ENCODE measurements around the gene OPCML.

Gene OPCML

GRCh38 chr11:132822276-132822675, 710.0 kb downstream of the OPCML start:
- no peak for DNase-seq

- DNase-seq: no peak
Observed at GRCh38 chr11:132821499-132821898, 710.8 kb downstream of the OPCML start.

GRCh38 chr11:132821014-132821413, 711.3 kb downstream of the OPCML start:
- DNase-seq: no peak

GRCh38 chr11:132818951-132819350, 713.4 kb downstream of the OPCML start:
- DNase-seq: no peak

- DNase-seq: no peak
Observed at GRCh38 chr11:132817387-132817786, 714.9 kb downstream of the OPCML start.

DNA sequence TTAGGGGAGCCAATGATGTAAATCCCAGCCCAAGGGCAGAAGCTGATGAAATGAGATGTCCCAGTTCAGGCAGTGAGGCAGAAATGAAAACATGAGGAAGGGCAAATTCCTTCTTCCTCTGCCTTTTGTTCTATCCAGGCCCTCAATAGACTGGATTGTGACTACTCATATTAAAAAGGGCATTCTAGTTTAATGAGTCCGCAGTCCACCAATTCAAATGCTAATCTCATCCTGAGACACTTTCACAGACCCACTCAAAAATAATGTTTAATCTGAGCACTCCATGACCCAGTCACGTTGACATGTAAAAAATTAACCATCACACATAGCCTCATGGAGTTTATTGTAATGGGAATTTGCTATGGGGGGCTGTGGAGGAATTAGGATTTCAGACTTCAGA, 717.9 kb downstream of the OPCML start:
- DNase-seq: no peak

GRCh38 chr11:132811649-132812048, 720.7 kb downstream of the OPCML start:
- DNase-seq: no peak

DNA sequence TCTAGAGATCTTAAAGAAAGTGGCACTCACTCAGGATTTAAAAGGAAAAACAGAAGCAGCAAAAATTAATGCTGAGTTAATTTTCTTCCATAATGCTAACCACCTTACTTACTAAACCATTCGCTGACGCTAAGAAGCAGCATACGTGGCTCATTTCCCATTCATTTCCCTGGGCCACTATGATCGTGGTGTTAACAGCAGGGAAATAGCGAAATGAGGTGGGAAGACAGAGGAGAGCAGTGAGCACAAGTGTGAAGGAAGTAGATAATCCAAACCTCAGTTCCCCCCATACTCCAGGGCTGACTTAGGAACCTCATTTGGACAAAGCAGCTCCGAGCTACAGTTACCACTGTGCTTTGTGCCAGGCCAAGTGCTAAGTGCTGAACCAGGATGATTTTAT, 723.2 kb downstream of the OPCML start:
- DNase-seq: no peak

DNA sequence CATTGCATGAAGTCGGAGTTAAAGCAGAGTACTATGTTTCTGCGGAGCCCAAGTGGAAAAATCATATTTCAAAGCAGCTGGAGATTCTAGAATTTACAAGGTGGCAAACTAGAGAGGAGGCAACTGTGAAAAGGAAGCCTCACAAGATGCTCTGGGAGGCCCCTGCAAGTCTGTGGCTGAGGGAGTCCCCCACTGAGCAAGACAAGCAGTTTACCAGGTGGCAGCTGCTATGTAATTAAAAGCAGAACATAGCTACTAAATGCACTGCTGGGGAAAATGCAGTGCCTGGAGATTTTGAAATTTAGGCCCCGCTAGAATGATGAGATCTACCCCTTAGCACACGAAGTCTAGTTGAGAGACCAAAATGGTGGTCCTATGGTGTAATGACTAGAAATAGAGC, 728.0 kb downstream of the OPCML start:
- no peak for DNase-seq

- DNase-seq: no peak
Observed at GRCh38 chr11:132803436-132803835, 728.9 kb downstream of the OPCML start.

DNA sequence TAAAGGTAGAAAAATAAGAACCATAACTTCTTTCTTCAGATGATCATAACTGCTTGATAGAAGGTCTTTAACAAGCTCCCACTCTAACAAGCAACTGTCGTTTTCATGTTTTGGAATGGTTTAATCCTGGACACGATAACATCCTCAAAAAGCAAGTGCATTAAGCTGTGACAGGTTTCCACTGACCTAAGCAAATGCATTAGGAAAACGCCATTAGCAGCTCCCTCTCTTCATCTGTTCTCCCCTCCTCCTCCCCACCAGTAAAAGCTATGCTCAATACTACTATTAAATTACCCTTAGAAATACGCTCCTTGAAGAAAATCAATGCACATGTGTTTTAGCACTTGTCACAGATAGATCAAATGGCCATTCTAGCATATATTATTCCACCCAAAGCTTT, 729.4 kb downstream of the OPCML start:
- DNase-seq: no peak

DNA sequence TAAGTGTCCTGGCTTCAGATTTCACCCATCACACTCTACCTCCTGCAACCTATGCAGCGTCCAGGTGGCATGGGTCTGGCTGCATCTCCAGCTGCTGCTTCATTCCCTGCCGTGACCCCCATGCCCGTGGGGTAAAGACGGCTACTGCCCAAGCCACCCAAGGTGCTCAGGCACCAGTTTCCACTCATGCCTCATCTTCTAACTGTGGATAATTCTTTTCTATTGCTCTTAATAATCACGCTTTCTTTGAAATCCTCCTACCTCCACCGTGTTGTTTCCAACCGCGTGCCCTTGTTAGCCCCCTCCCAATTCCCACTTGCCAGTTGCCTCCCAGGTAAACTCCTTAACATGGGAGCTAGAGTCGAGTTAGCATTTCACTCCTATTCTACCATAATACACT, 738.5 kb downstream of the OPCML start:
- no peak for DNase-seq

DNA sequence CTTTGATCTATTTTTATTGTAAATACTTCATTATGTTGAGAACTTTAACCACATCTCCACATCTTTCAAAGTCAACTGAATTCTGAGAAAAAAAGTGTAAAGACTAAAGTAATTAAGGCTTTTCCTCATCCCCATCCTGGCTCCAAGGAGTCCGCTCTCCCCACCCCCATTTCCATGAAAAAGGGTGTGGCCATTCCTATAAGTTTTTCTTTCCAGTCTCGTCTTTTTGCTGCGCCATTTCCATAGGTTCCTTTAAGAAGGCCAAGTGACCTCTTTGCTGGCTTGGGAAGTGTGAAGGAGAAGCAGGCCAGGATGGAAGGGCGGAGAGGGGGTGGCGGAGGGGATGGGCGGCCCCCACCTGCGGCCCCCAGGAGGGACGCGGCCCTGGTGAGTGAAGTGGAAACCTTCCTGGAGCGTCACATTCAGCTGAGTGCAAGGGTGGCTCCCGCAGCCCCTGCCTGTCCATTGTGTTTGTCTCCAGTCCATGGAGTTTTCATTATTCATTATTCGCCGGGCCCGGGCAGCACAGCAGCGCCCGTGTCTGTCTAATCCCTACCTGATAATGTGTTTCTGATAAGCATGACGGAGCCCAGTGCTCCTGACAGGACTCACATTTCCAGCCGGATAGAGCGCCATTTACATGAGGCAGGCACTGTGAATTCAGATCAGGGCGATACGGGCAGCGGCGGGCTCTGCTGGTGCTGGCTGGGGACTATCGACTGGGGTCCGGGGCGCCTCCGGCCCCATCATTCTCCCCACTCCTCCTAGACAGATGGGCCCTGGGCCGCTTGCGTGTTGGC, 739.8 kb downstream of the OPCML start:
- DNase-seq: no peak

DNA sequence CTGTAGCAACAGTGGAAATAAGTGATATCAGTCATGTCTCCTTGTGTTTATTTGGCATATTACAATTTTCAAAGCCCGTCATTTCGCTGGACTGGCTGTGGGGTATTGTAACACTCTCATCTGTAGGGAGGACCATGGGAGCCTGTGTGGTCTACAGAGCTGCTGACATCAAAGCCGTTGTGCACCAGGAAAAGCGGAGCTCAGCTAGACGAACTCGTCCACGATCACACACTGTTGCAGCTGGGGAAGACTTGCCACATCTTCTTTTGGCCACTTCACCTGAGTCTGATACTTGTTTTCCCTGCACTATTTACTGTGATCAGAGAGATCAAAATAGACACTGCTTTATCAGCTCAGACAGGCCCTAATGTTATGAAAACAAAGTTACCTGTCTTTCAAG, 741.3 kb downstream of the OPCML start:
- no peak for DNase-seq

DNA sequence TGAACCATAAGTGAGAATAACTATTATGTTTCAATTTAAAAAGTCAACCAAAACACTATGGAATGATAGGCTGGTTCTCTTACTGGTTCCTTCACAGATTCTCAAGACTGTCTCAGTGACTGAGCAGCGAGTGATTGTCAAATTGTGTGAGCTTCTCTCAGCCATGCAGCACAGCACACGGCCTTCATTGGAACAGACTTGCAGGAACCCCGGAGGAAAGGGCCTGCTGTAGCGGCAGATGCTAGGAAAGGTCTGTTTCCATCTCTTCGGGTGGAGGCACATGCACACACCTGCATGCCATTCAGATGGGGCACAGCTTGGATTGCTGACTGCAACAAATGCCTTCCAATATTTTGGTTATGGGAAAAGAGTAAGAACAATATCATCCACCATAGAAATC, 741.8 kb downstream of the OPCML start:
- DNase-seq: no peak

DNA sequence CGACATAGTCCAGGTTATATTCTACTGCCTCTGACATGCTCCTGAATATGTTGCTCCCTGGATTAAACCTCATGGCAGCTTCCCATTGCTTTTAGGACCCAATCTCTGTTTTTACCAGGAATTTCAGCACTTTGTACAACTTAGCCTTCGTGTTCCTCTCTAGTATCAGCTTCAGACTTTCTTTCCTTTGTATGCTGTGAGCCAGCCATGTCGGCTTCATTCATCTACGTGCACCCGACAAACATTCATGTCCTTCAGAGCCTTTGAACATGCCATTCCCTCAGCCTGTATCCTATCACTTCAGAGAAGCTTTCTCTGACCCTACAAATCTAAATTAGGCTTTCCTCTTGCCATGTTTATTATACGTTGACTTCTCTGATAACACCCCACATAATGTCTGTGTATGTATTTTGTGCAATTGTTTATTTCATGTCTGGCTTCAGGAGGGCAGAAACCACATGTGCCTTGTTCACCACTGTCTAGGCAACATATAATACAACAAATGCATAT, 743.4 kb downstream of the OPCML start:
- DNase-seq: no peak

DNA sequence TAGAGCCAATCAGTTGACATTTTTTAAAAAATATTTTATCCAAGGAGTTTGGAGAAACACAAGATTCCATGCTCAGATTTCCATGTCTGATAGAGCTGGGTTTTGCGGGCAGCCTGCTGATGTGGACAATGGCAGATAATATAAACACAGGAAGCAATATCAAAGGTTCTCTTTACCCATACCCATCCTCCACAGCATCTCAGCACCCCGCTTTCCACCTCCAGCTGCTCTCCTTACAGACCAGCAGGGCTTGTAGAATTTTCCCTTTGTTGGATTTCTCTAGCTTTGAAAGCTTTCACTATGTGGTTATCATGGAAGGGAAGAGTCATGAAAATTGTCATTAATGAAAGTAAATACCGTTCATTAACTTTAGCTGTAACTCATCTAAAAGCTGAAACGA, 746.4 kb downstream of the OPCML start:
- DNase-seq: no peak

GRCh38 chr11:132784441-132784840, 747.9 kb downstream of the OPCML start:
- no peak for DNase-seq

DNA sequence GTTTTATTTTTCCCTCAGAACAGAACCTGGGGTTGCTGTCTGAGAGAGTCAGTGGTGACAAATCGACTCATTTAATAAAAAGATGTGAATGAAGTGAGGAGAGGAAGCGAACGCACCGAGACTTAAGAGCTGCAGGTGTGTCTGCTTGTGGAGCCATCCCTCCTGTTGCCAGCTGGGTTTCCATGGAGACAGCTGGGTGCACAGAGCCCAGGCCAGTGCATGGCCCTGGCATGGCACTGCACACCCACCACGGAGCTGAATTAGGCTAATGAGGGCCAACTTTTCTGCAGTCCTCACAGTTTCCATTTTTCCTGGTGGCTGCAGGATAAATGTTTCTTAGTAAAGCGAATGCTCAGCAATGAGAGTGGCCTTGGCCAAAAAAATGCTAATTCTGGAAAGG, 750.2 kb downstream of the OPCML start:
- DNase-seq: no peak

DNA sequence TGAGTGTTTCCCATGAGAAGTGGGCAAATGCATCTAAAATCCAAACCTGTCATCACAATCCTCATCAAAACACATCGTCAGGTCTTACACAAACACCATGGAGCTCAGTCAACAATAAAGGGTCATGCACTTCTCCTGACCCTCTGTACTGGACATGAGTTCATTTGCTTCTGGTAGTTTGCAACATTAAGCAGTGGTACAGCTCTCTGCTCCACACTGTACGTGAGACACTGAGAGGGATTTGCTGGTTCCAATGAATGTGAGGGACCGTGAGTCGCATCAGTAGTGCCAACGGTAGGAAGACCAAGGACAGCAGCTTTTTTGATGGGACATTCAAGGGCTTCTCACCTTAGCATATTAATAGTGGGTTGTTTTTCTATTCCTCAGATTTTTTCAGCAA, 752.3 kb downstream of the OPCML start:
- DNase-seq: no peak

- DNase-seq: peak; percentile 14
Observed at GRCh38 chr11:132779497-132779896, 752.8 kb downstream of the OPCML start.

DNA sequence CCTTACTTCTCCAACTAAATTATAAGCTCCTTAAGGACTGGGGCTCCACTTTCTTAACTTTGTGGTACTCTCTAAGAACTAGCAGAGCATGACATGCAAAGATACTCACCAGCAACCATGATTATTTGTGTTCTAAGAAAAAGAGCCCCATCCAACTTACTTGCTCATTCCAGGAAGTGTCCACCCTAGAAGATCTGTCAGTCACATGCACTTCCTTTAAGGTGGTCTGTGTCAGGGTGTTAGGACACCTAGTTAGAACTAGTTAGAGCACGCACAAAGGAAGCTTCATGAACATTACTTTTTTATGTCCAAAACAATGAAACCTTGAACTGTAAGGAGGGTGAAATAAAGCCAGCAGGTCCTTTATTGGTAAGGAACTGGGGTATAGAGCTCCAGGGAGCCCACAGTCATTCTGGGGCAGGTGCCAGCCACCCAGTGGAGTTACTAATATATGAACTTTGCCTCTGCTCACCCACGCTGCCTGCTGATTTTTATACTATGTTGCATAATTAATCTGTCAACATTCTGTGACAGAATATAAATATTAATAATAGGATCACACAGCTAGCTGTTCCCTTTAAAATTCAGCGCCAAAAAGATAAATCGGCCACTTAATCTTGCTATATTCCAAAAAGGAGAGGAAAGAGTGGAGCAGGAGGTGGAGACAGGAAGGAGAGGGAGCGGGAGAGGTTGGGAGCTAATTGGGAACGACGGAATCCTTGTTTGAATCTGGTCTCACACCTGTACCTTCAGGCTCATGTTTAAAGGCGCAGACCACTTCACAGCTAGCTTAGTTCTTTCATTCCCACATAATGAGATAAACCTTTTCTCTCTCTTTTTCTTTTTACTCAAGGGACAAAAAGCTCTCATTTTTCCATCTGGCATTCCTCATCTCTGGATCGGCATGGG, 755.0 kb downstream of the OPCML start:
- no peak for DNase-seq

DNA sequence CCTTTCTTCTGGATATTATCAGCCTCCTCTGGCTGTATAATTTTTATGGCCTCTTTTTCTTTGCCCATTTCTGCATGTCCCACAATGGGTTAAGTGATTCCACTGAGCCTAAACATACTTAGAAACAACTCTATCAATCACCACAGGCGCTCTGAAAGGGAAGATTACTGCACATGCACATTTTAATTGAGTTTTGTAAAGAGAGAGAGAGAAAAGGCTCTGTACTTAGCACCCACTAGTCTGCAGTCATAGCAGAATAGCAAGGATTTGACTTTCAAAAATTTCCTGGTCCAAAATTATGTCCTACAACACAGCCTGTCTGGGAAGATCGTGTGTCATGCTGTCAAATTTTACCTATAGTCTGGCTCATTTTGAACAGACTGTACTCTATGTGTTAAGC, 758.5 kb downstream of the OPCML start:
- no peak for DNase-seq
